GM12891 (cell line): ENCODE measurements around the gene MADD.

Source experiments
- POLR2AphosphoS5 ChIP-seq: IDR thresholded peaks from 2 replicates; pipeline ENCODE4 v1.6.1; 2011; ENCODE audit warnings: low read depth, low read length, control low read depth
- TAF1 ChIP-seq: IDR thresholded peaks from 2 replicates; pipeline ENCODE4 v1.6.1; 2011; ENCODE audit warnings: low read depth, low read length, control low read depth

- TF ChIP-seq POLR2AphosphoS5 (no peak), TAF1 (no peak)
Observed at GRCh38 chr11:47305734-47306483, 36.0 kb downstream of the MADD start.
